ENCODE measurements around the gene THSD7A.

Gene THSD7A

GRCh38 chr7:11552676-11553296 lies 279.2 kb downstream of the THSD7A start:
- Histone ChIP-seq H3K9me3 (ENCODE audit: low read depth, low read length) (no peaks in the 10 kb centered on the region), H3K9ac (ENCODE audit: insufficient read length) (no peak overlapping the region), H3K4me3 (0 out of 2 replicates have a peak overlapping the region, but pooled peaks have one; percentile 18), H3K36me3 (ENCODE audit: insufficient read depth, low read length) (no peaks in the 10 kb centered on the region), H3K27ac (no peak overlapping the region)
- TF ChIP-seq FOXP2 (optimal IDR thresholded peaks at IDR 0.05; ENCODE audit: control extremely low read depth, extremely low read length, insufficient read depth) (no peak), POLR2AphosphoS5 (IDR thresholded peaks at IDR 0.05; ENCODE audit: borderline replicate concordance, low read depth, low read length) (no peak), EZH2 (IDR thresholded peaks at IDR 0.05) (no peak)
- no peak for DNase-seq (ENCODE audit: low read depth, low spot score)

- Histone ChIP-seq H3K9me3 (ENCODE audit: low read depth, low read length) (no peaks in the 10 kb centered on the region), H3K4me3 (no peak overlapping the region), H3K36me3 (ENCODE audit: insufficient read depth, low read length) (no peaks in the 10 kb centered on the region), H3K27ac (no peak overlapping the region), H3K9ac (ENCODE audit: insufficient read length) (no peak overlapping the region)
- TF ChIP-seq FOXP2 (optimal IDR thresholded peaks at IDR 0.05; ENCODE audit: control extremely low read depth, extremely low read length, insufficient read depth) = no peak
- no peak for TF ChIP-seq EZH2 (IDR thresholded peaks at IDR 0.05)
- no peak for DNase-seq (ENCODE audit: low read depth, low spot score)
Observed at GRCh38 chr7:11551470-11551869, 280.5 kb downstream of the THSD7A start.

GRCh38 chr7:11548532-11548931 lies 283.5 kb downstream of the THSD7A start:
- no peak overlapping the region for H3K9ac ChIP-seq (ENCODE audit: insufficient read length)
- H3K36me3 ChIP-seq (ENCODE audit: insufficient read depth, low read length) = no peaks in the 10 kb centered on the region

GRCh38 chr7:11541330-11541729 lies 290.7 kb downstream of the THSD7A start:
- Histone ChIP-seq H3K36me3 (ENCODE audit: insufficient read depth, low read length) (no peaks in the 10 kb centered on the region), H3K27ac (no peak overlapping the region), H3K9me3 (ENCODE audit: low read depth, low read length) (no peaks in the 10 kb centered on the region), H3K9ac (ENCODE audit: insufficient read length) (no peak overlapping the region), H3K4me3 (no peak overlapping the region)
- TF ChIP-seq FOXP2 (optimal IDR thresholded peaks at IDR 0.05; ENCODE audit: control extremely low read depth, extremely low read length, insufficient read depth) = no peak
- TF ChIP-seq EZH2 (IDR thresholded peaks at IDR 0.05) = no peak
- TF ChIP-seq POLR2AphosphoS5 (IDR thresholded peaks at IDR 0.05; ENCODE audit: borderline replicate concordance, low read depth, low read length) = no peak
- no peak for DNase-seq (ENCODE audit: low read depth, low spot score)

More at GRCh38 chr7:11548532-11548931, 283.5 kb downstream of the THSD7A start:
- Histone ChIP-seq H3K27ac (no peak overlapping the region), H3K9me3 (ENCODE audit: low read depth, low read length) (no peaks in the 10 kb centered on the region), H3K4me3 (no peak overlapping the region)
- no peak for TF ChIP-seq POLR2AphosphoS5 (IDR thresholded peaks at IDR 0.05; ENCODE audit: borderline replicate concordance, low read depth, low read length)
- no peak for TF ChIP-seq EZH2 (IDR thresholded peaks at IDR 0.05)
- no peak for TF ChIP-seq FOXP2 (optimal IDR thresholded peaks at IDR 0.05; ENCODE audit: control extremely low read depth, extremely low read length, insufficient read depth)
- no peak for DNase-seq (ENCODE audit: low read depth, low spot score)

GRCh38 chr7:11540271-11540761 lies 291.7 kb downstream of the THSD7A start:
- Histone ChIP-seq H3K27ac (peak overlapping the region; percentile 58), H3K9me3 (ENCODE audit: low read depth, low read length) (no peaks in the 10 kb centered on the region), H3K4me3 (peak overlapping the region; percentile 42), H3K36me3 (ENCODE audit: insufficient read depth, low read length) (no peaks in the 10 kb centered on the region), H3K9ac (ENCODE audit: insufficient read length) (no peak overlapping the region)
- TF ChIP-seq POLR2AphosphoS5 (IDR thresholded peaks at IDR 0.05; ENCODE audit: borderline replicate concordance, low read depth, low read length) (no peak), EZH2 (IDR thresholded peaks at IDR 0.05) (no peak), FOXP2 (optimal IDR thresholded peaks at IDR 0.05; ENCODE audit: control extremely low read depth, extremely low read length, insufficient read depth) (peak; percentile 90)
- no peak for DNase-seq (ENCODE audit: low read depth, low spot score)

GRCh38 chr7:11539853-11540252 lies 292.1 kb downstream of the THSD7A start:
- TF ChIP-seq FOXP2 (optimal IDR thresholded peaks at IDR 0.05; ENCODE audit: control extremely low read depth, extremely low read length, insufficient read depth) = no peak
- TF ChIP-seq EZH2 (IDR thresholded peaks at IDR 0.05) = no peak
- TF ChIP-seq POLR2AphosphoS5 (IDR thresholded peaks at IDR 0.05; ENCODE audit: borderline replicate concordance, low read depth, low read length) = no peak
- DNase-seq (ENCODE audit: low read depth, low spot score) = no peak
- peak overlapping the region; percentile 61 for H3K9ac ChIP-seq (ENCODE audit: insufficient read length)

GRCh38 chr7:11538751-11539299 lies 293.2 kb downstream of the THSD7A start:
- Histone ChIP-seq H3K36me3 (ENCODE audit: insufficient read depth, low read length) (no peaks in the 10 kb centered on the region), H3K4me3 (no peak overlapping the region), H3K9me3 (ENCODE audit: low read depth, low read length) (no peaks in the 10 kb centered on the region), H3K9ac (ENCODE audit: insufficient read length) (no peak overlapping the region), H3K27ac (no peak overlapping the region)
- TF ChIP-seq POLR2AphosphoS5 (IDR thresholded peaks at IDR 0.05; ENCODE audit: borderline replicate concordance, low read depth, low read length) (no peak), EZH2 (IDR thresholded peaks at IDR 0.05) (no peak), FOXP2 (optimal IDR thresholded peaks at IDR 0.05; ENCODE audit: control extremely low read depth, extremely low read length, insufficient read depth) (no peak)
- DNase-seq (ENCODE audit: low read depth, low spot score) = no peak

More at GRCh38 chr7:11539853-11540252, 292.1 kb downstream of the THSD7A start:
- peak overlapping the region; percentile 42 for H3K4me3 ChIP-seq
- H3K36me3 ChIP-seq (ENCODE audit: insufficient read depth, low read length) = no peaks in the 10 kb centered on the region
- no peaks in the 10 kb centered on the region for H3K9me3 ChIP-seq (ENCODE audit: low read depth, low read length)
- H3K27ac ChIP-seq = peak overlapping the region; percentile 58

- TF ChIP-seq EZH2 (IDR thresholded peaks at IDR 0.05) (no peak), FOXP2 (optimal IDR thresholded peaks at IDR 0.05; ENCODE audit: control extremely low read depth, extremely low read length, insufficient read depth) (no peak), POLR2AphosphoS5 (IDR thresholded peaks at IDR 0.05; ENCODE audit: borderline replicate concordance, low read depth, low read length) (no peak)
- DNase-seq (ENCODE audit: low read depth, low spot score) = no peak
Observed at GRCh38 chr7:11533229-11533820, 298.7 kb downstream of the THSD7A start.

More at GRCh38 chr7:11533229-11533820, 298.7 kb downstream of the THSD7A start:
- H3K4me3 ChIP-seq = no peak overlapping the region
- no peaks in the 10 kb centered on the region for H3K9me3 ChIP-seq (ENCODE audit: low read depth, low read length)
- no peak overlapping the region for H3K27ac ChIP-seq
- no peaks in the 10 kb centered on the region for H3K36me3 ChIP-seq (ENCODE audit: insufficient read depth, low read length)
- H3K9ac ChIP-seq (ENCODE audit: insufficient read length) = no peak overlapping the region

Data from SK-N-MC (cell line).